Measurements from ENCODE around the gene FOSB.
"Not testable (repeated sequence)": the region's sequence is repeated elsewhere in the genome, so short reads cannot be mapped to it uniquely, and the experiment has no call there.

FOSB gene

DNA sequence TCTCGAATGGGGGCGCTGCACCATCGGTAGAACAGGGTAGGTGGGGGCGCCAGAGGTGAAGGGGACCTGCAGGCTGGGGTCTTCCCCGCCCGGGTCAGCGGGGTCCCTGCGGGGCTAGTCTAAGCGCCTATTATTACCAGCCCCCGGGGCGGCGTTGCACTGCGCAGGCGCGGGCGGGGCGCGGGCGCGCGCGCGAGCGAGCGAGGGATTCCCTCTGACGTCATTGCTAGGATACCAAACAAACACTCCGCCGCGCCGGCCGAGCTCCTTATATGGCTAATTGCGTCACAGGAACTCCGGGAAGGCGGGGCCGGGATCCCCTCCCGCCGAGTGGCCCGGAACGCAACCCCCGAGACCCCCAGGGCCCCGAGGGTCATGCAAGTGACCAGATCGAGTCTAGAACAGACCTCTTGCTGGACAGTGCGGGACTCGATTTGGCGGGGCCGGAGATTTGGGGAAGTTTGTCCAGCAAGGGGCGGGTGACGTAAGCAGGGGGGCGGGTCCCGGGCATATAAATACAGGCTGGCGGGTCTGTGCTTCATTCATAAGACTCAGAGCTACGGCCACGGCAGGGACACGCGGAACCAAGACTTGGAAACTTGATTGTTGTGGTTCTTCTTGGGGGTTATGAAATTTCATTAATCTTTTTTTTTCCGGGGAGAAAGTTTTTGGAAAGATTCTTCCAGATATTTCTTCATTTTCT, at the start of gene FOSB:
TSS of gene FOSB (plus strand) at position 541 of the 703 bp plus-strand sequence. CDS start 591 bp downstream, outside the sequence.
- DNase-seq (ENCODE audit: low spot score) = peak; percentile 95

DNA sequence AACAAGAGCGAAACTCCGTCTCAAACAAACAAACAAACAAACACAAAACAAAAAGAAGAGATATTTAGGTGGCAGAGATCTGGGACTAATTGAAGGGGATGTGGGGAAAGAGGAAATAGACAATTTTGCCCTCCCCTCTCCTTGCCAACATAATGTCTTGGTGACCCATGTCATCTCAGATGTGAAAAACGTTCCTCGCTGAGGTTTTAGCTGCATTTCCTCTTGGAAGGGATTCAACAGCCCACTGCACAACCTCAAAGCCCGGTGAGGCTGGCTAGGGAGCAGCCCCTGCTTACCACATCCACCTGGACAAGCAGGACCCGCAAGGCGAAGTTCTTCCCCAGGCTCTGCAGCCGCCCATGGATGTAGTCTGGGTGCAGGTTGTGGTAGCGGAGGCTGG, 49.0 kb upstream of the FOSB start:
- no peak for DNase-seq (ENCODE audit: low spot score)

DNA sequence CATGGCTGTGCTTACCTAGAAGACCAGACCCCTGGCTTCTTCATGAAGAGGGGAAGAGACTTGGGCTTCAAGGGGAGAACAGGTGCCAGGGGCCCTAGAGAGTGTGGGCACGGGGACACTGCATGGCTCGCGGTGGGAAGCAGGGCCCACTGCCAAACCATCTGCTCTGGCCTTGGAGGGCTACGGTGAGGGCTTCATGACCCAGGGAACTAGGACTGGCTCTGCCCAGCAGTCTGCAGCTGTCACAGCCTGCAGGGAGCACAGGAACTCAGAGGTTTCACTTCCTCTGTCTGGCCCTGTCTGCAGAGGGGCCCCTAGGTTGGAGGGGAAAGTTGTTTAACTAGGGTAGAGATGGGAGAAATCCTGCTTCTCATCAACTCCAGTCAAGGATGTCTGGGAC, 48.4 kb upstream of the FOSB start:
- peak; percentile 2 for DNase-seq (ENCODE audit: low spot score)

DNA sequence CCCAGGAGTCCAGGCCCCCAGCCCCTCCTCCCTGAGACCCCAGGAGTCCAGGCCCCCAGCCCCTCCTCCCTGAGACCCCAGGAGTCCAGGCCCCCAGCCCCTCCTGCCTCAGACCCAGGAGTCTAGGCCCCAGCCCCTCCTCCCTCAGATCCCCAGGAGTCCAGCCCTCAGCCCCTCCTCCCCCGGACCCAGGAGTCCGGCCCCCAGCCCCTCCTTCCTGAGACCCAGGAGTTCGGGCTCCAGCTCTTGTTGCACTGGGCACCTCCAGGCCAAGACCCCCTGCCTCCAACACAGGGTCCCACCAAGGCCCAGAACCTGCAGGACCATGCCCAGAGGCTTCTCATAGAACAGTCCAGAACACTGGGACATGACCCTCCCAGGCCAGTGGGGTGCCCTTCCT, 47.9 kb upstream of the FOSB start:
- DNase-seq (ENCODE audit: low spot score) = no peak

GRCh38 chr19:45420356-45420755, 47.4 kb upstream of the FOSB start:
- DNase-seq (ENCODE audit: low spot score) = no peak

- no peak for DNase-seq (ENCODE audit: low spot score)
Observed at GRCh38 chr19:45420871-45421270, 46.9 kb upstream of the FOSB start.

GRCh38 chr19:45421947-45422498, 45.8 kb upstream of the FOSB start:
- no peak for DNase-seq (ENCODE audit: low spot score)

GRCh38 chr19:45423033-45423588, 44.7 kb upstream of the FOSB start:
- DNase-seq (ENCODE audit: low spot score) = no peak

- peak; percentile 95 for DNase-seq (ENCODE audit: low spot score)
Observed at GRCh38 chr19:45423589-45424190, 44.1 kb upstream of the FOSB start, which contains the start of gene ERCC1. Gene ERCC1 (minus strand): TSS chr19:45423917. CDS start chr19:45423374, 543 bp downstream.

- DNase-seq (ENCODE audit: low spot score) = peak; percentile 82
Observed at GRCh38 chr19:45424191-45425058, 43.4 kb upstream of the FOSB start.

GRCh38 chr19:45428384-45429231, 39.2 kb upstream of the FOSB start:
- peak; percentile 81 for DNase-seq (ENCODE audit: low spot score)

DNA sequence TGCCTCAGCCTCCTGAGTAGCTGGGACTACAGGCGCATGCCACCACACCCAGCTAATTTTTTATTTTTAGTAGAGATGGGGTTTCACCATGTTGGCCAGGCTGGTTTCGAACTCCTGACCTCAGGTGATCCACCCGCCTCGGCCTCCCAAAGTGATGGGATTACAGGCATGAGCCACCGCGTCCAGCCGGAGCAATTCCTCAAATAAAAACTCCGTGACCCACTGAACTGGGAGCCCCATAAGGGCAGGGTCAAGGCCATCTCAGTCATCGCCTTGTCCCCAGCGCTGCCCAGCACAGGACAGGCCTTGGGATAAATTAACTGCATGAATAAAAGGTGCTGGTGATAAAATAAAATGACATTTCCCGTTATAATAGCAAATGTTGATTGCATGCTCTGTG, 37.9 kb upstream of the FOSB start:
- not testable (repeated sequence) for DNase-seq (ENCODE audit: low spot score)

DNA sequence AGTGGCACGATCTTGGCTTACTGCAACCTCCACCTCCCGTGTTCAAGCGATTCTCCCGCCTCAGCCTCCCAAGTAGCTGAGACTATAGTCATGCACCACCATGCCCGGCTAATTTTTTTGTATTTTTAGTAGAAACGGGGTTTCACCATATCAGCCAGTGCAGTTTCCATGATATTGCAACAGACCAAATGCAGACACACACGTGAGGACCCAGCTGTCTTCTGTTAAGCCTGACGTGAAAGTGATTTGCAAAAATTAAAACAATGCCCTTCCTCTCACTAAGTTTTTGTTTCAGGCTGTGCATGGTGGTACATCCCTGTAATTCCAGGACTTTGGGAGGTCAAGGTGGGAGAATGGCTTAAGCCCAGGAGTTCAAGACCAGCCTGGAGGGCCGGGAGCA, 36.8 kb upstream of the FOSB start:
- DNase-seq (ENCODE audit: low spot score) = peak; percentile 34

- DNase-seq (ENCODE audit: low spot score) = not testable (repeated sequence)
Observed at GRCh38 chr19:45432543-45432942, 35.3 kb upstream of the FOSB start.

- DNase-seq (ENCODE audit: low spot score) = no peak
Observed at GRCh38 chr19:45437328-45437727, 30.5 kb upstream of the FOSB start.

DNA sequence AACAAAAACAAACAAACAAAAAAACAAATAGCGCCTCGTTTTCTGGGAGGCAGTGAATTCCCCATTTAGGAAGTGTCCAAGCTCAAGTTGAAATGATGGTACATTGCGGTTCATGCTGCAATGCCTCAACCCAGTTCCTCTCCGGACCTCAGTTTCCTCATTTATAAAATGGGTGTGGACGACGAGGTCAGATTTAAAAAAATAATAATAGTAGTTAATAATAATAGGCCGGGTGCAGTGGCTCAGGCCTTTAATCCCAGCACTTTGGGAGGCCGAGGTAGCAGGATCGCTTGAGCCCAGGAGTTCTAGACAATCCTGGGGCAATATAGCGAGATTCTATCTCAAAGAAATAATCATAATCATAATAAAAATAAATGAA, 28.6 kb upstream of the FOSB start:
- DNase-seq (ENCODE audit: low spot score) = no peak

GRCh38 chr19:45439569-45440258, 28.1 kb upstream of the FOSB start:
- DNase-seq (ENCODE audit: low spot score) = peak; percentile 75

- no peak for DNase-seq (ENCODE audit: low spot score)
Observed at GRCh38 chr19:45440259-45440638, 27.5 kb upstream of the FOSB start.

DNA sequence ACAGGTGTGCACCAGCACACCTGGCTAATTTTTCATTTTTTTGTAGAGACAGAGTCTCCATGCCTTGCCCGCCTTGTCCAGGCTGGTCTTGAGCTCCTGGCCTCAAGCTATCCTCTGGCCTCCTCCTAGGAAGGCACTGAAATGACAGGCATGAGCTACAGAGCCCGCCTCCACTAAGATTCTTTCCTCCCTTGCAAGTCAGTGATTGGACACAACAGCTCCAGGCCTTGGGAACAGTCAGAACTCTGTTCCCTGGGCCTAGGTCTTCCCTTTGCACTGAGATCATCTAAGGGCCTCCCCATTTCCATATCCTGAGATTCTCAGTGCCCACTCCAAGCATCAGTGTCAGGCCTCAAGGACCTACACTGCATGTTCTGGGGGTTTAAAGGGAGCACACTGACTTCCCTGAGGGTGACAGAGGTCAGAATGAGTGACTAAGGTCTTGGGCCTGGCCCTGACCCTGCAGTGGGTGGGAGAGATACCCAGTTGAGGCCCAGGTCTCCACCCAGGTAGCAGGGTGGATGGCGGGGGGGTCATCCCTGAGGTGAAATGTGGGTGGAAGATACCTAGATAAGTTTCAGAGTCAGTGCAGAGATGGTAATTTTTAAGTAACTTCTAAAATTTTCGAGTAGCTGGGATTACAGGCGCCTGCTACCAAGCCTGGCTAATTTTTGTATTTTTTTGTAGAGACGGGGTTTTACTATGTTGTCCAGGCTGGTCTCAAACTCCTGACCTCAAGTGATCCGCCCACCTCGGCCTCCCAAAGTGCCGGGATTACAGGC, 26.7 kb upstream of the FOSB start:
- DNase-seq (ENCODE audit: low spot score) = peak; percentile 37

DNA sequence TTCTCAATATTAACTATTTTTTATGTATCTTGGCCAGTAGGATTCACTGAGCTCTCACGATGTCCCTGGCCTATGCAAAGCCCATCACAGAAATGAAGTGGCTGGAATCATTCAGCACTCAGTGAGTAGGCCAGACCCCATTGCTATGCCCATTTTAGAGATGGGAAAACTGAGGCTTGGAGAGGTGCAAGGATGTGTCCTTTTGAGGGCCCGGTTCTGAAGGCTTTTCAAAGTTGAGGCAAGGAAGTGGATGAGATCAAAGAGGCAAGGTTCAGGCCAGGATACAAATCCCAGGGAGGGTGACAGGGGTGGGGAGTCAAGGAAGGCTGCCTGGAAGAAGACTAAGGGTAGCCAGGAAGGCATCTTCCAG, 25.4 kb upstream of the FOSB start:
- no peak for DNase-seq (ENCODE audit: low spot score)
